HG03095 (cell line): ENCODE results near the gene PLEKHH1.
"Not testable (repeated sequence)": the region's sequence is repeated elsewhere in the genome, so short reads cannot be mapped to it uniquely, and the experiment has no call there.

ENCODE experiments used
- ATAC-seq: cut with Tn5 transposase; IDR thresholded peaks from one replicate; pipeline ENCODE4 v1.9.1; 2021; ENCODE audit warnings: moderate library complexity; ENCODE audit not compliant: unreplicated experiment

Gene PLEKHH1

DNA sequence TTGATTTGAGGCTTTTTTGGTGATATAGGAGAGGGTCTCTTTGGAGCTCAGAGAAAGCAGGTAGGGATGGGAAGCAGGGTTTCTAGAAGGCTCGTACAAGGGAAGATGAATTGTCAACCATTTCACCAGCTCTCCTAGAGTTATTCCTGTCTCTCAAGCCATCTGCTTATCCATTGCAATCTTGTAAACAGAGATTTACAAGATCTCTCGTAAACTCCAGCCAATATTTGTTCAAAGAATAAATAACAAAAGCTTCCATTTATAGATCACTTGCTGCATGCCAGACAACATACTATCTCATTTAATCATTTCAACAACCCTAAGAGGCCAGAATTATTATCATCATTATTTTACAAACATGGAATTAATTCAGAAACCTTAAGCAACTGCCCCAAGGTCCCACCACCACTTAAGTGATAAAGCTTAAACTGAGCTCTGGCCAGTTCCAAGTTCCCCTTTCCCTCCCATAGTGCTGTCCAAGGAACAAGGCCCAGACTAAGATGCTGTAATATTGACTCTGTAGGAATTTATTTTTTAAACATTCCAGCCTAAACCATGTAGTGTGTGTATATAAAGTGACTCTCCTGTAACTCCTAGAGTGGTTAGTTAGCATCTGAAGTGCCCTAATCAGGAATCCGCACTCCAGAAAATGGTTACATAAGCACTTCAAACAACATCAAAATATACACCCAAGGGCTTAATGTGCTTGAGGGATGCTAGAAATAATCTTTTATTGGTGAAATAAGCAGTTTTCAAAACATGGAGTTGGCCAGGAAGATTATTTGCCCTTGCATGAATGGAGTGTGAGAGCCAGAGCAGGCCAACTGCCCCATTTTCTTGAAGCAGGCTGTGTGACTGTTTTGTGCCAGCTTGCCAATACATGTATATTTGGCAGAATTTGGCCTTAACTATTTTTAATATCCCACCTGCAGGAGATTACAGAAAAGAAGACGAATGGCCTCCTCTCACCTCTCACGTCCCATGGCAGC lies 2.8 kb upstream of the PLEKHH1 start:
- no peak for ATAC-seq

DNA sequence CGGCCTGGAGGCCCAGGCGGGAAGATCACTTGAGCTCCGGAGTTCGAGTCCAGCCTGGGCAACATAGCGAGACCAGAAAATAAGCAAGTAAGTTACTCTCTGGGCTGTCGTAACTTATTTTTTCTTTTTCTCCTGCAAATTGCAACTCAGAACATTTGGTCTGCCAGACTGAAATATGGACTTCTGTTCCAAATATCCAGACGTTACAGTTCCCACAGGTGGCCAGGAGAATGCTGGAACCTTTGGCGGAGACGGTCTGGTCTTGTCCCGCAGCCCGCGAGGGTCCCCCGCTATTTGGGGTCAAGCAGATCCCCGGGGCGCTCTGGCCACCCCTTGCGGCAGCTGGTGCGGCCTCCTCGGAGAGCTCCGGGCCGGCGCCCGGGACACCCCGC lies 488 bp upstream of the PLEKHH1 start:
- ATAC-seq, result no peak

DNA sequence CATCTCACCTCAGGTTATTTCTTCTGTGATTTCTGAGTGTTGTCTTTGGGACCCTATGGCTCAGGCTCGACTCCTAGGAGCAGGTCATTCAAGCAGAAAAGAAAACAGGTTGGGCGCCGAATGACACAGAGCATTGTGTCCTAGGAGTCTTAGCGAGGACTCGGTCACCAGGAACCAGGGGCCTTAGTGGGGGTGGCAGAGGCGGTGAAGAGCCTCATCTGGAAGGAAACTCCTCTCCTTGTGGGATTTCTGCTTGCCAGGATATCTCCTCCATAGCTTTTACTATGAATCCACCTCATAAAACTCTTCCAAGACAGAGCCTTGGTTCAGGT lies 630 bp downstream of the PLEKHH1 start:
- no peak for ATAC-seq

DNA sequence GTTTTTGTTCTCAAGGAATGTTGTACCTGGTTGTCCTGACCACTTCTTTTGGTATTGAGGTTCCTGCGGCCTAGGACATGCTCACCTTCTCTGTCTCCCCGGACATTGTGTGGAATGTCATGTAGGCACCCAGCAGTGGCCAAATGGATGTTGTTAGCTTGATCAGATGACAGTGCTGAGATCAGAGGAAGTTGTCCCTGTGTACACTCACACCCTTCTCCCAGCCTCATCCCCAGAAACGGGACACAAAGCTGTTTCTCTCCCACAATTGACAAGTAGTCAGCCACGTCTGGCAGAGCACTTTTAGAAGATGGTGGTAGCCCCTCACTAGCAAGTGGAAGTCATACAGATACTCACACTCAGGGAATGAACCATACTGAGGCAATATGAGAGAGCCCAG lies 3.0 kb downstream of the PLEKHH1 start:
- no peak for ATAC-seq

DNA sequence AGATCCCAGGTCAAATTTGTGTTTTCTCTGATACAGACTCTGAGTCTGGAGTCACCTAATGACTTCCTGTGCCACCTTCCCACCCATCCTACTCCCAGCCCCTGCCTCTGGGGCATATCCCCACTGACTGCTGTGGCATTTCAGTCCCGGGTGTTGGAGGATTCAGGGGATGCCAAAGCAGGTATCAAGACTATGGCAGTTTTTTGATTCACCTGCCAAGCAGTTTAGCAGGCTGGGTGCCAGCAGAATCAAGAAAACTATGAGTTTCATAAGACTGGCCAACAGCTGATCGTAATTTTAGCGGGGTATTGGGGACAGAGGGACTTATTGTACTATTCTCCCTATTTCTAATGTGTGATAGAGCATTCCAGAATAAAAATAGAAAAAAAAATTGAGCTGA lies 4.6 kb downstream of the PLEKHH1 start:
- no peak for ATAC-seq

DNA sequence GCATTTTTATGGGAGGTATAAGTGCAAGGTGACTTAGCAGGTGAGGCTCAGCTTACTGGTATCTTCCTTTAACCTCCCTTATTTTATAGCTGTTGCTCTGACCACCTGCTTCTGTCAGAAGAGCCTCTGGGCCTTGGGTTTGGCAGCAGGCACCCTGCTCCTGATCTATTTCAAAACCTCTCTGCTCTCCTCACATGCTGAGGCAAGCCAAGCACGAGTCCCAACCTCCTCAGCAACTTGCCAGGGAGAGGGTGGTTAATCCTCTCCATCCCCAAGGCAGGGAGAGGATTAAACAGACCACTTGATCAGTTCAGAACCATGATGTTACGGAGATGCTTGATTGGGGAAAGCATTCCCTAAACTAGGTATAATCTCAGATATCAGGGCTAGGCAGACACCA lies 5.4 kb downstream of the PLEKHH1 start:
- ATAC-seq, result no peak

DNA sequence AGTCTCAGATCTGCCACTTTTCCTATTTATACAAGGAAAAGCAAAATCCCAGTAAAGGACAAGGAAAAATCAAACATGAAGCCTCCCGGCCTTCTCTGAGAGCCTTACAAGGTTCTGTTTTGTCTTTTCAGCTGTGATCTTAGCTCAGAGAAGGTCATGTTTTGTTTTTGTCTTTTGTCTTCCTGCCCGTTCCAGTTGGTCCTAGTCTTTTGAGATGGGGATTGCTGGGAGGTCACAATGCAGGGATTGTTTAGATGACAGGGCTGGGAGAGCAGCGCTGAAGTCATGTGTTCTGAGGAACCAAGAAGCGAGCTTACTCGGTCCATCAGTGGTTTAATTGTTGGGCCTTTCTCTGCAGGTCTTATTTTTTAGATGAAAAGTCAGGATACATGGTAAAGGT lies 6.0 kb downstream of the PLEKHH1 start:
- no peak for ATAC-seq

DNA sequence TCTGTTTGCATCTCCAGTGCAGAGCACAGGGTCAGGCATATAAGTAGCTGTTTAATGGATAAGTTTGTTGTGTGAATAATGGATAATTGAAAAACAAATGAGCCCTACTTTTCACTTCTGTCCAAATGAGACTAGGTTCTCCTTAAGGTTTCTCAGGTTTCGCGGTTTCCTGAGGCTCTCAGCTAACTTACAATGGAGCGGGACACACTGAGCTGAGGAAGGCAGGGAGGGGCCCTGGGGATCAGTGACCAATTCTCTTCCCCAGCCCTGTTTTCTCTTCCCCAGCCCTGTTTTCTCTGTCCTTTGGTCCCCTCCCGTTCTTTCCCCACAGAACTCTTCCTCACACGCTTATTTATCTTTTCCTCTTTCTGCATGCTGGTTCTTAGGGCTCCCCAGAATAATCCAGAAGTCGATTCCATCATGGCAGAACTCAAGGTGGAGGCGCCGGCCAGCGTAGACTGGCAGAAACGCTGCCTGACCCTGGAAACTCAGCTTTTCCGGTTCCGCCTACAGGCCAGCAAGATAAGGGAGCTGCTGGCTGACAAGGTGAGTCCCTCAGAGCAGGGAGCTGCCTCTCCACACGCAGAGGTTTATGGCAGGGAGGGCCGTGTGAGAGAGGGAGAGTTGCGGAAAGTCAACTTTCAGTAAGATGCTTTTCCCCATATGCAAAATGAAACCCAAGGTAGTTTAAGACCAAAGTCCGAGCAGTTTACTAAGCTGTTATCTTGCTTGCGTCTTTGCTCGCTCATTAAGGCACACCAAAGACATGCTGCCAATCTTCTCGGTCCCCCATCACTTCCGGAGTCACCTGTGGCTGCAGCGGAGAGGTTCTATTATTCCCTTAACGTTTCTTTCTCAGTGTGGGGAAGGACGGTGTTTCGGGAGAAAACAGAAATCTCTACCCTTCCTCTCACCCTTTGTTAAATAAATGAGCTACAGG lies 8.6 kb downstream of the PLEKHH1 start:
- no peak for ATAC-seq

DNA sequence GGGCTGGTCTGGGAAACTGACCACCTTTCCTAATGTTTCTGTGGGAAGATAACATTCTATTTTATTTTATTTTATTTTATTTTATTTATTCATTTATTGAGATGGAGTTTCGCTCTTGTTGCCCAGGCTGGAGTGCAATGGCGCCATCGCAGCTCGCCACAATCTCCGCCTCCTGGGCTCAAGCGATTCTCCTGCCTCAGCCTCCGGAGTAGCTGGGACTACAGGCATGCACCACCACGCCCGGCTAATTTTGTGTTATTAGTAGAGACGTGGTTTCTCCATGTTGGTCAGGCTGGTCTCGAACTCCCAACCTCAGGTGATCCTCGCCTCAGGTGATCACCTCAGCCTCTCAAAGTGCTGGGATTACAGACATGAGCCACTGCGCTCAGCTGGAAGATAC lies 9.5 kb downstream of the PLEKHH1 start:
- not testable (repeated sequence) for ATAC-seq

DNA sequence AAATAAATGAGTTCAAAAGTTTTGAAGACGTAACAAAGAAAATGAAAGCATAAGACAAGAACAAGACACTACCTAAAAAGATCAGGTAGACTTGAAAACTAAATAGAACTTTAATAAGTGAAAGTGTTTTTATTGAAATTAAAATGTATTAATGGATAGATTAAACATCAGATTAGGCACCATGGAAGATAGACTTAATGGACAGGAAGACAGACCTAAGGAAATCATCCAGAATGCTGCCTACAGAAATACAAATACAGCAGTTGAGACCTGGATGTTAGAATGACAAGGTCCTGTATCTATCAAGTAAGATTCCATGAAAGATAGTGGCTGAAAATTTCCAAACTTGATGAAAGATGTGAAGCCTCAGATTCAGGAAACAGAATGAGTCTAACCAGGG lies 11.5 kb downstream of the PLEKHH1 start:
- no peak for ATAC-seq

DNA sequence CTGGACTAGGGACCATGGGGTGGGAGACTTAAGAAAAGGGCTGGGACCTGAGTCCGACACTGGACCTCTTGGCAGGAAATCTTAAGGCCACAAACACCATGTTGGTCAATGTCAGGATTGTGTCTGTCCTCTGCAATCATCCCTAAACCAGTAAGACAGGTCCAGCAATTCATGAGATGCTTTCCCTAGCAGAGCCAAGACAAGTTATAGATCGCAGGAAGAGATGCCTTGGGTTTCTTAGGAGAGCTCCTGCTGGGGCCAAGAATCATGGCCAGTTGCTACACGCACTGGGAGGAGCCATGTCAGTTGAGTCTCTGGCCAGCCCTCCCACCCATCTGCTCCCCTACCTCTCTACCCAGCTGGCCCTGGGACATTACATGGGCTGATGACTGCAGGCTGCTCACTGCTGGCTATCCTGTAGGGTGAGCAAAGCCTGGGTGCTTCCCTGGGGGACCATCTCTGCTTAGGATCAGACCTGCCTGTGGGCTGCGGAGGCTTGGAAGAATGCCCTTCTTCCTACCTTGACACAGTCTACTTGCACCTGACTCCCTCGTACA lies 14.2 kb downstream of the PLEKHH1 start:
- no peak for ATAC-seq

DNA sequence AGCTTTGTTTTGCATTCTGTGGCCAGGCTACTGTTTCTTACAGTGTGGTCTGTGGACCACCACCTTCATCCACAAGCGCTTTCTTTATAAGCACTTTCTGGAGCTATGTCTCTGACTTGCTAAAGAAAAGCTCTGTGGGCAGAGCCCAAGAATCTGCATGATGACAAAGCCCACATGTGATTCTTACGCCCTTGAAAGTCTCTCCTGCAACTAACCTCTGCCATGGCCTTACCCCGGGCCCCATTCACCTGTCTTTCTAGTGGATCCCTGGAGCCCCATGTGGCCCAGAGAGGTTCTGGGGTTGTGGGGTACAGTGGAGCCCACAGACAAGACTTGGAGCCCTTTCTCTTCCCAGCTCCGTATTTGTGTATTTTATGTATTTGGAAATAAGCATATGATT lies 16.6 kb downstream of the PLEKHH1 start:
- no peak for ATAC-seq

DNA sequence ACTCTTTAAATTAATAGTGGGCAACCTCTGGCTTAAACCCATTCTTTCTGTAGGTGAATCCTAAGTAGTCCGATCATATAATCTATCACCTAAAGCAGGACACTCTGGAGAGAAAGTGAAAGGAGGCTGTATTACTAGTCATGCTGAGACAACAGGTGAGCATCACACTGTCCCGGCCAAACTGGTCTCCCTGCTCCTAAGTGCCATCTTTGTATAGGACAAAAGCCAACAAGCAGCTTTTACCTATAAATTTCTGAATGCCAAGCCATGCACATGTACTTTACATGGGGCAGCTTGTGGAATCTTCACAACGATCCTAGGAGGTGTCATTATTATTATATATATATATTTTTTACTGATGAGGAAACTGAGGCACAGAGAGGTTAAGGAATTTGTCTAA lies 18.0 kb downstream of the PLEKHH1 start:
- ATAC-seq, result no peak

DNA sequence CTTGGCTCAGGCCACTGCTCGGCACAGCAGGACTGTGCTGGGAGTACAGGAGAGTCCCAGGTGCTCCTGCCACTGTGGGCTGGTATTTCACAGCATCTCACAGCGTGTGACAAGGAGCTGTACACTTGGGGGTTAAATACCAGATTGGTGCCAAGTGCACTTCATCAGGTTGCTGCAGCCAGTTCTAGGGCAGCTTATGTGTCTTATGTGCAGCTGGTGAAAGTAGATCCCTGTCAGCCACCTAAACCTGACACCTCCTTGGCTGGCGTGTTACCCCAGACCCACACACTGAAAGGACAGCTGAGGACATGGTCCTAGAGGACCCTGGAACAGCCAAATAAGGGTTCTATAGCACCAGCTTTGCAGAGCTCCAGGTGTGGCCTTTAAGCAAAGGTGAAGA lies 18.9 kb downstream of the PLEKHH1 start:
- no peak for ATAC-seq

DNA sequence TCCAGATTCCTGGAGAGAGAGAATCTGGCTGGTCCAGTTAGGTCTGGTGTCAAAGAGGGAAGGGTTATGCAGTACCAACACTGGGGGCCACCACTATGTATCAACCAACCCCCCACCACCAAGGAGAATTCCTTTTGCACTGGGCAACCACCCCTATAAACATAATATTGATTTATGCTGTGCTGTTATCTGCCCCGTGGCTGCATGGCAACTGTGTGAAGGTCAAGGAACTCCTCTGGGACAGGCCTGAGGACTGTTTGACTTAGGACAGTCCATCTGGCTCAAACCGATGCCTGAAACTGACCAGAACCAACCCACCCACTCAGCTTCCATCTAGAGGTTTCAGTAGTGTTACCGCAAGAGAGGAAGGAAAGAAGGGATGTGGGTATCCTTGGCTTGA lies 20.5 kb downstream of the PLEKHH1 start:
- ATAC-seq, result no peak

DNA sequence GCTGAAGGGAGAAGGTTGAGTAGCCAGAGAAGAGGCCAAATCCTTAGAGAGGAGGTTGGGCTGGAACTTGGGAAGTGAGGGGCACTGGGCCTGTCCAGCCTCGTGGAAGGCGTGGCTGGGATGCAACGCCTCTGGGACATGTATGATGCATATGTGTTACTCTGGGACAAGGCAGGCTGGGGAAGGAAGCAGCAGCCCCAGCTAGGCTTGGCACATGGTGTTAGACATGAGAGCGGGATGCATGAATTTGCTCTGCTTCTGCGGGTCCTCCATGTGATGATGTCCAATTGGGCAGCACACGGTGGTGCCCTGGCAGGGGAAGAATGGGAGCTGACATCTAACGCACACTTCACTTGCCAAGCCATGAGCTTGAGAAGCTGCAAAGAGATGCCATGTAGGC lies 21.3 kb downstream of the PLEKHH1 start:
- ATAC-seq, result no peak

DNA sequence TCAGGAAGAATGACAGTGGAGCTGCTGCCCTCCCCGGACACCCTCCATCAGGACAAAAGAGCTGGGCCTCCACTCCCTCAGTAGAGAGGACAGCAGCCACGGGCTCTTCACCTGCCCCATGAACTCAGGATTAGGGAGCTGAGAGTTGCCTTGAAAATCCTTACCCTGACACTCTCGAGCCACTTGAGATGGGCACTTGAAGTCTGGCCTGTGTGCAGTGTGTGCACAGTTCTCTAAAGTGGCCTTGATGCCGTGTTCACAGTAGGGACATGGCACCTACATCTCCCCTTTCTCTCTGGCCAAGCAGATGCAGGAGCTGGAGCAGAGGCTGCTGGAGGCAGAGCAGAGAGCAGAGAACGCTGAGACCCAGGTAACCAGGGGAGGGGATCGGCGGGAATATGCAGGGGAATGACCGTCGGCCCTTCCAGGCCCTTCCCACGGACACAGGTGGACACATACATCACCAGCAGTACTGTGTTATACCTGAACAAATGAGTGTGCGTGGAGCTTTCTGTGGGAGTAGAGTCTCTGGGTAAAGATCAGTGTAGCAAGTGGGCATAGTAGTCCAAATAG lies 22.5 kb downstream of the PLEKHH1 start:
- no peak for ATAC-seq

DNA sequence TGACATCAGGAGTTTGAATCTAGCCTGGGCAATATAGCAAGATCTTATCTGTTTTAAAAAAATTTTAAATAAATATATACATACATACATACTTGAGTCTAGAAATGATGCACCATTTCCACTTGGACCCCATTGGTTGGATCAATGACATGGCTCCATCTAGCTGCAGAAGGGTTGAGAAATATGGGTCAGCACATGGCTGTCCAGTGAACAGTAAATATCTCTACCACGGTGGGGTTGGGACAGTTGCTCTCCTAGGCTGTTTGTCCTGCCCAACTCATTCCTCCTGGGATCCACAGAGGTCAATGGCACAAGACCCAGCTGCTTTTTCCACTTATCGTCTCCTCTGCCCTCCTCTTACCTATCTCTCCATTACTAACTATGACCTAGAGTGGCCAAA lies 23.6 kb downstream of the PLEKHH1 start:
- no peak for ATAC-seq

DNA sequence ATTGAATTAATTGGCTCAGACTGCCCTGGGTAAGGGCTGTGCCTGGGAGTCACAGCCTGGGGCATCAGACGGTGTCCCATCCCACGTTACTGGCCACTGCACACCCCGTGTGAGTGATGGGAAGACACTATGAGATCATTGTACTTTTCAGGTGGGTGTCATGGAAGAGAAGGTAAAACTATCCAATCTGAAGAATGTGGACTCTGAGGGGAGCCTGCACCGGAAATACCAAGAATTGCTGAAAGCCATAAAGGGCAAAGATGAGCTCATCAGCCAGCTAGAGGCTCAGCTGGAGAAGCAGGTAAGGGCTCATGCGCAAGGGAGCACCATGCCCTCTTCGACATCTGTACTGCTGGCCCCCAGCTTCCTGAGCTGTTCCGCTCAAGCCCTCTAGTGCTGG lies 24.0 kb downstream of the PLEKHH1 start:
- no peak for ATAC-seq

DNA sequence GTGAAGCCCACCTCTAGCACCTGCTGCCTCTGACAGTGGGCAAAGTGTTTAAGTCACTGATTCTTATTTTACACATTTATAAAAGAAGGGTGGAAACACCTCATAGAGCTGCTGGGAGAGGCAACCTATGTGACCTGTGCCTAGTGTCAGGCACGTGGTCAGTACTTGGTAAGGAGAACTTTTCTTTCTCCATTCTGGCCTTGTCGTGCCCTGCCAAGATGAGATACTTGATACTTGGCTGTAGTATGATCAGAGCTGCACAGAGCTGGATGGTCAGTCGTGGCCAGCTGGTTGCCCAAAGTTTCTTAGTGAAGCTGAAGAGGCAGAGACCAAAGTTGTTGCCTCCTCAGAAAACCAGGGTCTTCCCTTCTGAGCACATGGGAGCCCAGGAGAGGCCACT lies 24.6 kb downstream of the PLEKHH1 start:
- no peak for ATAC-seq

DNA sequence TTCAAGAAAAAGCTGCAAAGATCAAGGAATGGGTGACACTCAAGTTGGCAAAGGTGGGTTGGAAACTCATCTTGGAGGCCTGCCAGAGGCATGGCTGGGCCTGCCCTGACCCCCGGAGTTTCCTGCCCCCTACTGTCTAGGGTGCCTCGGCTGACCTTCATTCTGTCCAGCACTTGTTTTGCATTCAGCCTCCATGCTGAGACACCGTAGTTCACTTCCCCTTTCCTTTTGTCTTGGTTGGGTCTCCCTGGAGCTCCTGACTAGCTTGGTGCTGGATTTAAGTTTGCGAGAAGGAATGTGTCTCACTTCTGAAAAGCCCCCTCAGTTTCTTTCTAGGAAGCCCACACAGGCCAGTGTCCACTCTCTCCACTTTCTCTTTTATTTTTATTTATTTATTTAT lies 26.5 kb downstream of the PLEKHH1 start:
- ATAC-seq, result no peak
